ENCODE results near the gene TIAM2.

TIAM2 gene

GRCh38 chr6:155050311-155050710 lies 55.2 kb downstream of the TIAM2 start:
- no peak for TF ChIP-seq CTCF (conservative IDR thresholded peaks at IDR 0.05)
- no peak overlapping the region for H3K27ac ChIP-seq

- no peak for TF ChIP-seq CTCF (conservative IDR thresholded peaks at IDR 0.05)
- H3K27ac ChIP-seq: no peak overlapping the region
Observed at GRCh38 chr6:155054491-155055250, 59.6 kb downstream of the TIAM2 start.

- H3K27ac ChIP-seq: no peak overlapping the region
- no peak for TF ChIP-seq CTCF (conservative IDR thresholded peaks at IDR 0.05)
Observed at GRCh38 chr6:155055729-155056128, 60.6 kb downstream of the TIAM2 start.

- H3K27ac ChIP-seq: no peak overlapping the region
- TF ChIP-seq CTCF (conservative IDR thresholded peaks at IDR 0.05): no peak
Observed at GRCh38 chr6:155056756-155057155, 61.6 kb downstream of the TIAM2 start.

GRCh38 chr6:155061381-155061780 lies 66.3 kb downstream of the TIAM2 start:
- no peak overlapping the region for H3K27ac ChIP-seq
- no peak for TF ChIP-seq CTCF (conservative IDR thresholded peaks at IDR 0.05)

DNA sequence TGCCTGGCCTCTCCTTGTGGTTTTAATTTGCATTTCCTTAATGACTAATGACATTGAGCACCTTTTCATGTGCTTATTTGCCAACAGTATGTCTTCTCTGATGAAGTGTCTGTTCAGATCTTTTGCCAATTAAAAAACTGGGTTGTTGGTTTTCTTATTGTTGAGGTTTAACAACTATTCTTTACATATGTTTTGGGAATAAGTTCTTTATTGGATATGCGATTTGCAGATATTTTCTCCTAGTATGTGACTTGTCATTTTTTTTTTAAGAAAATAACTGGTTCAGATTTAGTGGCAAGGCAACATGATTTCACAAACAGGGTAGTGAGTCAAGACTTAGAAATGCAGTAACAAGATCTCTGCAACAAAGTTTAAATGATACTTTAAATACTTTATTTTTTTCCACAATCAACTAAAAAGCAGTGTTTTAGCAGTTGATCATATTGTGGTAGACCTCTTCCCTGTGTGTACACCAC lies 67.8 kb downstream of the TIAM2 start:
- TF ChIP-seq CTCF (conservative IDR thresholded peaks at IDR 0.05): no peak
- H3K27ac ChIP-seq: no peak overlapping the region

GRCh38 chr6:155064303-155064702 lies 69.2 kb downstream of the TIAM2 start:
- no peak for TF ChIP-seq CTCF (conservative IDR thresholded peaks at IDR 0.05)
- no peak overlapping the region for H3K27ac ChIP-seq

All from VCaP (cell line).